ENCODE results near the gene EEF1A2. TPM values are rescaled to one million over a fixed set of nuclear protein-coding genes. Genes with fewer than 3 reads are reported as not detected.

EEF1A2 gene
- total and polyA plus RNA-seq, 2 donors (not counting 3 experiments of a cell fraction or from before 2014, with no cell fraction given), result 2.7 to 3.4 TPM

DNA sequence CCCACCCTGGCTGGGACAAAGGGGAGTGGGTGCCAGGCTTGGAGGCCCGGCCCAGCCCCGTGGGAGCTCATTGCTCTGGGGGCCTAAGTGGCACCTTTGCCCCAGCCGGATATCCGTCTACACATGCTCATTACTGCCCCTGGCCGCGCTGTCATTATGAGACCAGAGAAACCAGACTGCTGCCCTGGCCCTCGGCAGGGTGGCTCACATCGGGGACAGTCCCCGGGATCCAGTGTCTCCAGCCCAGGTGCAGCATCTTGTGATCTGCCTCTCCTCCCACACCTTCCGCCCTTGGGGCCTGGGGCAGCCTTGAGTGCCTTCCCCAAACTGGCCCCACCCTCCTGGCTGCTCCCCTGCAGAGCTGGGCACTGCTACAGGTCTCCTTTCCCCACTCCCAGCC is 43.8 kb upstream of the EEF1A2 start:
- no peaks in the 10 kb centered on the region for H3K4me1 ChIP-seq (ENCODE audit: control insufficient read depth, extremely low read depth, insufficient read depth, low read length)

More for the DNA sequence above, 43.8 kb upstream of the EEF1A2 start:
- Histone ChIP-seq H3K9me3 (replicated peaks; ENCODE audit: control insufficient read depth, insufficient read depth, low read length) (no peaks in the 10 kb centered on the region), H2AFZ (ENCODE audit: low read depth, low read length) (no peak overlapping the region), H3K27me3 (ENCODE audit: control insufficient read depth in 2 of 2, insufficient read depth in 2 of 2, low read length in 2 of 2) (no peaks in the 10 kb centered on the region), H3K4me3 (replicated peaks in 1 of 3; ENCODE audit: insufficient read depth in 1 of 3, low read depth in 1 of 3, low read length in 3 of 3) (no peak overlapping the region), H3K36me3 (ENCODE audit: control insufficient read depth in 2 of 2, extremely low read depth in 1 of 2, insufficient read depth in 2 of 2, low read length in 2 of 2) (no peaks in the 10 kb centered on the region), H3K9me1 (replicated peaks; ENCODE audit: control insufficient read depth, extremely low read depth, insufficient read depth, low read length) (no peaks in the 10 kb centered on the region), H3K4me2 (ENCODE audit: insufficient read depth, low read length) (no peak overlapping the region), H4K20me1 (replicated peaks; ENCODE audit: control insufficient read depth, extremely low read depth, insufficient read depth, low read length) (no peaks in the 10 kb centered on the region), H3K9ac (replicated peaks; ENCODE audit: extremely low read depth, insufficient read depth, low read length) (no peak overlapping the region), H3K27ac (ENCODE audit: insufficient read depth, low read depth, low read length) (no peak overlapping the region), H3K79me2 (ENCODE audit: control insufficient read depth, insufficient read depth, low read length) (no peaks in the 10 kb centered on the region)
- intact Hi-C loops (cut with micrococcal nuclease), result no loop called here
- ChIA-PET POLR2A (no interaction called here), CTCF (no interaction called here)
- BruUV-seq (replicated peaks), result no TSS peak
- no peak for DNase-seq (ENCODE audit: low read depth, low spot score)
- FAIRE-seq, result no peak
- dilution Hi-C loops (cut with MboI; ENCODE audit: extremely low pct_ligation_motif_present, low sequenced_read_pairs), result no loop called here
- TF ChIP-seq JUN (IDR thresholded peaks at IDR 0.05; ENCODE audit: borderline replicate concordance, insufficient read depth, insufficient read length, low read depth) (no peak), POLR2A (IDR thresholded peaks at IDR 0.05; ENCODE audit: low read depth, low read length) (no peak), GATA2 (IDR thresholded peaks at IDR 0.05; ENCODE audit: insufficient read depth, insufficient read length, low read depth, low read length) (no peak), POLR2AphosphoS5 (IDR thresholded peaks at IDR 0.05; ENCODE audit: insufficient read depth, low read depth, low read length) (no peak), FOS (IDR thresholded peaks at IDR 0.05; ENCODE audit: borderline replicate concordance, insufficient read depth, low read length) (no peak)
- TF ChIP-seq, protein P1, sequence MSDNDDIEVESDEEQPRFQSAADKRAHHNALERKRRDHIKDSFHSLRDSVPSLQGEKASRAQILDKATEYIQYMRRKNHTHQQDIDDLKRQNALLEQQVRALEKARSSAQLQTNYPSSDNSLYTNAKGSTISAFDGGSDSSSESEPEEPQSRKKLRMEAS (IDR thresholded peaks at IDR 0.05; ENCODE audit: insufficient read depth, insufficient read length), result no peak
- TF ChIP-seq, protein P2, sequence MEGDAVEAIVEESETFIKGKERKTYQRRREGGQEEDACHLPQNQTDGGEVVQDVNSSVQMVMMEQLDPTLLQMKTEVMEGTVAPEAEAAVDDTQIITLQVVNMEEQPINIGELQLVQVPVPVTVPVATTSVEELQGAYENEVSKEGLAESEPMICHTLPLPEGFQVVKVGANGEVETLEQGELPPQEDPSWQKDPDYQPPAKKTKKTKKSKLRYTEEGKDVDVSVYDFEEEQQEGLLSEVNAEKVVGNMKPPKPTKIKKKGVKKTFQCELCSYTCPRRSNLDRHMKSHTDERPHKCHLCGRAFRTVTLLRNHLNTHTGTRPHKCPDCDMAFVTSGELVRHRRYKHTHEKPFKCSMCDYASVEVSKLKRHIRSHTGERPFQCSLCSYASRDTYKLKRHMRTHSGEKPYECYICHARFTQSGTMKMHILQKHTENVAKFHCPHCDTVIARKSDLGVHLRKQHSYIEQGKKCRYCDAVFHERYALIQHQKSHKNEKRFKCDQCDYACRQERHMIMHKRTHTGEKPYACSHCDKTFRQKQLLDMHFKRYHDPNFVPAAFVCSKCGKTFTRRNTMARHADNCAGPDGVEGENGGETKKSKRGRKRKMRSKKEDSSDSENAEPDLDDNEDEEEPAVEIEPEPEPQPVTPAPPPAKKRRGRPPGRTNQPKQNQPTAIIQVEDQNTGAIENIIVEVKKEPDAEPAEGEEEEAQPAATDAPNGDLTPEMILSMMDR (IDR thresholded peaks at IDR 0.05; ENCODE audit: extremely low read depth in 1 of 2, insufficient read depth in 1 of 2, low read depth in 1 of 2, low read length in 2 of 2), result no peak

All from endothelial cell of umbilical vein (primary cell).